Posterior cingulate gyrus (tissue), 11 donors: ENCODE data around the gene SEL1L3.
"Not testable (repeated sequence)": the region's sequence is repeated elsewhere in the genome, so short reads cannot be mapped to it uniquely, and the experiment has no call there.

Experiments used
- DNase-seq, 10 donors: peaks; one replicate each; pipeline versions ENCODE4 v3.0.0 to v3.0.0-alpha.2; 2020 to 2021; ENCODE audit warnings: mixed read lengths in 3 of 10
- intact Hi-C: fragments of 100-400 bp; cut with DNase I; formaldehyde crosslinking; loops from one replicate; pipeline ENCODE4 v1.15.1; 2023

Gene SEL1L3

GRCh38 chr4:25879991-25880651 lies 17.3 kb upstream of the SEL1L3 start:
- intact Hi-C loops, result no loop called here
- no peak for DNase-seq

GRCh38 chr4:25879587-25879986 lies 16.8 kb upstream of the SEL1L3 start:
- DNase-seq, result no peak
- intact Hi-C loops, result no loop called here

GRCh38 chr4:25879091-25879584 lies 16.4 kb upstream of the SEL1L3 start:
- intact Hi-C loops, result no loop called here
- DNase-seq, result no peak

- DNase-seq, result no peak
- intact Hi-C loops, result no loop called here
These were observed 15.9 kb upstream of the SEL1L3 start for GRCh38 chr4:25878676-25879075.

- intact Hi-C loops, result no loop called here
- DNase-seq, result no peak
These were observed 12.5 kb upstream of the SEL1L3 start for GRCh38 chr4:25875281-25875745.

- intact Hi-C loops, result no loop called here
- no peak for DNase-seq
These were observed 11.9 kb upstream of the SEL1L3 start for GRCh38 chr4:25874655-25875054.

- no peak for DNase-seq
- intact Hi-C loops, result no loop called here
These were observed 10.9 kb upstream of the SEL1L3 start for GRCh38 chr4:25873632-25874129.

GRCh38 chr4:25872851-25873631 lies 10.3 kb upstream of the SEL1L3 start:
- DNase-seq, result no peak
- intact Hi-C loops, result no loop called here

- no peak for DNase-seq
- intact Hi-C loops, result no loop called here
These were observed 7.3 kb upstream of the SEL1L3 start for GRCh38 chr4:25870081-25870480.

GRCh38 chr4:25867781-25868294 lies 5.0 kb upstream of the SEL1L3 start:
- intact Hi-C loops, result no loop called here
- no peak for DNase-seq

- intact Hi-C loops, DNase-seq: not testable (repeated sequence)
These were observed 3.6 kb upstream of the SEL1L3 start for GRCh38 chr4:25866401-25866800.

GRCh38 chr4:25865586-25865985 lies 2.8 kb upstream of the SEL1L3 start:
- intact Hi-C loops, result no loop called here
- no peak for DNase-seq

- no peak for DNase-seq
- intact Hi-C loops, result no loop called here
These were observed 1.1 kb upstream of the SEL1L3 start for GRCh38 chr4:25863831-25864418.

GRCh38 chr4:25863347-25863784 lies 578 bp upstream of the SEL1L3 start:
- intact Hi-C loops, result no loop called here
- DNase-seq, result peak in 4 of 10 donors; percentile 9 to 82 (median 78)

- intact Hi-C loops, result no loop called here
- DNase-seq, result peak in 2 of 10 donors; percentile 70 to 78
These were observed 807 bp downstream of the SEL1L3 start for GRCh38 chr4:25861951-25862410.

- intact Hi-C loops, result no loop called here
These were observed 1.4 kb downstream of the SEL1L3 start for GRCh38 chr4:25861280-25861950.

GRCh38 chr4:25860586-25861279 lies 2.1 kb downstream of the SEL1L3 start:
- DNase-seq, result no peak

More at GRCh38 chr4:25861280-25861950, 1.4 kb downstream of the SEL1L3 start:
- DNase-seq, result no peak

GRCh38 chr4:25859429-25860148 lies 3.2 kb downstream of the SEL1L3 start:
- DNase-seq, result no peak
- intact Hi-C loops, result no loop called here

More at GRCh38 chr4:25860586-25861279, 2.1 kb downstream of the SEL1L3 start:
- intact Hi-C loops, result no loop called here

GRCh38 chr4:25857851-25858400 lies 4.9 kb downstream of the SEL1L3 start:
- no peak for DNase-seq

More at GRCh38 chr4:25857851-25858400, 4.9 kb downstream of the SEL1L3 start:
- intact Hi-C loops, result no loop called here
